Urinary bladder (tissue), 4 donors: ENCODE data around the gene RNU1-4. TPM values are rescaled to one million over a fixed set of nuclear protein-coding genes. Genes with fewer than 3 reads are reported as not detected.
"Not testable (repeated sequence)": the region's sequence is repeated elsewhere in the genome, so short reads cannot be mapped to it uniquely, and the experiment has no call there.

Experiments
- DNase-seq: peaks from one replicate; pipeline ENCODE4 v3.0.0-alpha.2; 2015; ENCODE audit errors: extremely low spot score
- H3K27ac ChIP-seq: one replicate; pipeline ENCODE4 v1.5.1; 2013; ENCODE audit warnings: low read depth, mild to moderate bottlenecking, moderate library complexity
- H3K36me3 ChIP-seq: one replicate; pipeline ENCODE4 v1.6.1; 2013; ENCODE audit warnings: mild to moderate bottlenecking, moderate library complexity; ENCODE audit not compliant: insufficient read depth
- H3K4me1 ChIP-seq: one replicate; pipeline ENCODE4 v1.6.1; 2013; ENCODE audit warnings: mild to moderate bottlenecking, moderate library complexity; ENCODE audit not compliant: insufficient read depth
- H3K4me3 ChIP-seq: one replicate; pipeline ENCODE4 v1.5.1; 2013; ENCODE audit warnings: low read depth, low read length
- WGBS: extraction: QIAGEN DNeasy Blood & Tissue Kit; methylation state at CpG from one replicate; pipeline ENCODE4 v1.1.7; 2013; 5-methylcytosine and 5-hydroxymethylcytosine counted together
- polyA plus RNA-seq: library from polyadenylated mRNA; stranded (reverse); fragments of 200-250 nt; gene quantifications from one replicate; pipeline ENCODE4 v1.2.3, GENCODE V29; 2013
- total RNA-seq: library from RNA; depleted of rRNA; stranded (reverse); fragments of >200 nt; gene quantifications from one replicate; pipeline ENCODE4 v1.2.3, GENCODE V29; 2014
- donor health status: healthy with polysubstance abuse.
- donor health status: healthy.

RNU1-4 gene
- total and polyA plus RNA-seq, 2 donors, result under 0.01 TPM; not detected in 1

GRCh38 chr1:16732254-16732896 lies 7.9 kb upstream of the RNU1-4 start:
- WGBS, result 42% methylated on average over 3 of the region's 5 CpGs
- not testable (repeated sequence) for H3K27ac ChIP-seq, H3K36me3 ChIP-seq, H3K4me1 ChIP-seq, H3K4me3 ChIP-seq, DNase-seq

GRCh38 chr1:16741230-16741629 lies 914 bp downstream of the RNU1-4 start:
- not testable (repeated sequence) for H3K4me1 ChIP-seq, DNase-seq, H3K4me3 ChIP-seq, H3K36me3 ChIP-seq, H3K27ac ChIP-seq
- no CpG with 5 or more reads among the region's 11 CpGs for WGBS

DNA sequence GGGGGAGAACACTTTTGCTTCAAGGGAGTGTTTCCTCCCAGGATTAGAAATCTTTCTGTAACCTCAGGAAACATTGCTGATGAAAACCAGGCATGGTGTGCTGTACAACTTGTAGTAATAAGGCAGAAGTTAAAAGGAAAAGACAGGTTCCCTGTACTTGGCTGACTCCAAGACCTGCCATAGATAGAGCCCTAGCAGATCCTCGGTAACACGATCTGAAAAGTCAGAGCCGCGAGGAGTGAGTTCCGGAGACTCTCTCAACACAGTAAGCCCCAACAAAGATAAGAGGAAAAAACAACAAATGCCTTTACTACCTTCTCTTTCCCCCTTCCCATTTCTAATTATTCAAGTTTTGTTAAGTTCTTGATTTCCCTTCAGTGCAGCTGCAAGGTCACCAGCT lies 7.3 kb downstream of the RNU1-4 start:
- not testable (repeated sequence) for DNase-seq, H3K4me3 ChIP-seq
- 48% methylated on average over 5 of the region's 5 CpGs for WGBS

DNA sequence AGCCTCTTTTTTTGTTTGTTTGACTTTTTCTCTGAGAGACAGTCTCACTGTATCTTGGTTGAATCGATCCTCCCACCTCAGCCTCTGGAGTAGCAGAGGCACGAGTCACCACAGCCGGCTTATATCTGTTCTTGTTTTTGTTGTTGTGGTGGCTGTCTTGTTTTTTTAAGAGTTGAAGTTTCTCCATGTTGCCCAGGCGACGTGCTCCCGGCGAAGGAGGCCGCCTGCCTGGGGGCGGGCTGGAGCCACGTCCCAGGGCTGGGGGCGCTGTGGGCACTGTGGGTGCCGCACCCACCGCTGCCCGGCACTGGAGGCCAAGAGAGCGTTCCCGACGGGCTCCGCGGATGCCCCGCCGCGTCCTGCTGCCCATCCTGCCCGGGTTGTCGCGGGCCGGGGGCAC lies 8.4 kb downstream of the RNU1-4 start:
- WGBS, result 84% methylated on average over 20 of the region's 26 CpGs
- H3K4me1 ChIP-seq, H3K27ac ChIP-seq, H3K36me3 ChIP-seq, DNase-seq, H3K4me3 ChIP-seq: not testable (repeated sequence)

More for the DNA sequence above, 7.3 kb downstream of the RNU1-4 start:
- H3K27ac ChIP-seq, H3K4me1 ChIP-seq, H3K36me3 ChIP-seq: not testable (repeated sequence)

- not testable (repeated sequence) for DNase-seq, H3K4me1 ChIP-seq, H3K27ac ChIP-seq, H3K4me3 ChIP-seq, H3K36me3 ChIP-seq
- 84% methylated on average over 3 of the region's 19 CpGs for WGBS
Measured at GRCh38 chr1:16749910-16750888, 9.9 kb downstream of the RNU1-4 start.

GRCh38 chr1:16752770-16753169 lies 12.5 kb downstream of the RNU1-4 start:
- H3K4me3 ChIP-seq, H3K27ac ChIP-seq, DNase-seq, H3K36me3 ChIP-seq, H3K4me1 ChIP-seq: not testable (repeated sequence)
- WGBS, result no CpG with 5 or more reads among the region's 3 CpGs

DNA sequence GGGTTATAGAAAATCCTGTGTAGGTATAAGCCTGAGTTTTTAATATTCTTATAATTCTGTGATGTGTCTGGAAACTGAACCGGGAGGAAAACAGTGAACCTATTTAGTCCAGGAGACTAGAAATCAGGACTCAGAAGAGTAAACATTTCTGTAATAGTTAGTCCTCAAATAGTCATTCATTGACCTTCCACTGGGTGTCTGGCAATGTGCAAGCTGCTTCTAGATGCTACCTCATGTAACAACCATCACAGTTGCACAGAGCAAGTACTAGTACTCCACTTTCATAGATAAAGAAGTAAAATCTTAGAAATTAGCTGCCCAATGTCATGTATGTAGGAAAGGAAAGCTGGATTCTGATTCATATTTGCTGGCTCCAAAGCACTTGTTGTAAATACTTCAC lies 15.1 kb downstream of the RNU1-4 start:
- H3K4me3 ChIP-seq, H3K36me3 ChIP-seq, H3K27ac ChIP-seq, DNase-seq, H3K4me1 ChIP-seq: not testable (repeated sequence)
- WGBS, result no CpG with 5 or more reads among the region's 1 CpG

DNA sequence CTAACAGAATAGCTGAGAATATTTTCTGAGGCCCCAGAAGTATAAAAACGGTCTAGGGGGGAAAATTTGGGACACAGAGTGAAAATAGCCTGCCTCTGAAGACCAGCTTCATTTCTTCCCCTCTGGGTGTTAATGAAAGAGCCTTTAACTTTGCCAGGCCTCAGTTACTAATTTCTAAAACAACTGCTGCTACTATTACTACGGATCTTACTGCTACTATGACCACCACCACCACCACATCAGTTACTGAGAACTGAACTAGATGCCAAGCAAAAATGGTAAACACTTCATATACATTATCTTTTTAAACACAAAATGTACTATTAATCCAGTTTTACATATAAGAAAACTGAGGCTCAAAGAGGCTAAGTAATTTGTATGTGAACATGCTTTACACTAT lies 15.6 kb downstream of the RNU1-4 start:
- 77% methylated on average over 2 of the region's 2 CpGs for WGBS
- not testable (repeated sequence) for H3K4me3 ChIP-seq

DNA sequence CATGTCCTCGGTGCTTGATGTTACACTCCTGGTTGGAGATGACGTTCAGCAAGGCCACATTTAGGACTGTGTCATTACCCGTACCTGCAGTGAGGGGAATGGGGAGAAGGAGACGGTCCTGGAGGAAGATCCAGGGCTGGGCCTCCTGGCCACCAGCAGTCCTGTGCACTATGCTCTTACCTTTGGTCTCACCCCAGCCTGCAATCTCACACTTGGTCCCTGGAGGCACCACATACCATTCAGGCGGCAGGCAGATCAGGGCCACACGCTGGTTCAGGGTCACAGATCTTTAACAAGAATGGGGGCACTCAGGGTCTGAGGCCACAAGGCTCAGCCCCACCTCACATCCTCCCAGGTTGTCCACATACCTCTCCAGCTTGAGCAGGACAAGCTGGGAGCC lies 17.3 kb downstream of the RNU1-4 start:
- H3K36me3 ChIP-seq, DNase-seq, H3K27ac ChIP-seq, H3K4me3 ChIP-seq, H3K4me1 ChIP-seq: not testable (repeated sequence)
- WGBS, result 100% methylated on average over 1 of the region's 6 CpGs

More for the DNA sequence above, 15.6 kb downstream of the RNU1-4 start:
- H3K27ac ChIP-seq, H3K4me1 ChIP-seq, DNase-seq, H3K36me3 ChIP-seq: not testable (repeated sequence)

GRCh38 chr1:16758060-16758459 lies 17.7 kb downstream of the RNU1-4 start:
- not testable (repeated sequence) for H3K4me1 ChIP-seq, DNase-seq, H3K36me3 ChIP-seq, H3K4me3 ChIP-seq, H3K27ac ChIP-seq
- WGBS, result 92% methylated on average over 4 of the region's 5 CpGs

DNA sequence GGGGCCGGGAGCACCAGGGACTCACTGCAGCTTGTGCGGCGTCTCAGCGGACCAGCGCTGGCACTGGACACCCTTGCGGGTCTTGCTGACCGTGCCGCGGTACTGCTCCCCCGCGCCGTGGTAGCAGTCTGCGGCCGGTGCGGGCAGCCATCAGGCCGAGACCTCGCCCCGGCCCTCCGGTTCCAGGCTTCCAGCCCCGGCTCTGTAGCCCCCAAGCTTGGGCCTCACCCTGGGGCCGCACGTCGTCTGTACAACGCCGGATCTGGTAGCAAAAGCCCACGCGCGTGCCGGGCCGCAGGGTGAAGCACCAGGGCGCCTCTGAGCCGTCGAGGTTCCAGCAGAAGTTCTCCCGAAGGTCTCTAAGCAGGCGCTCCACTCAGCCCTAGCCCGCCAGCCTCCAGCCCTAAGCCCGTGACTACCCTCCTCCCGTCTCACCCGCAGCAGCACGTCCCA lies 18.8 kb downstream of the RNU1-4 start:
- H3K4me3 ChIP-seq, H3K36me3 ChIP-seq, H3K4me1 ChIP-seq, DNase-seq, H3K27ac ChIP-seq: not testable (repeated sequence)
- WGBS, result 21% methylated on average over 40 of the region's 40 CpGs

DNA sequence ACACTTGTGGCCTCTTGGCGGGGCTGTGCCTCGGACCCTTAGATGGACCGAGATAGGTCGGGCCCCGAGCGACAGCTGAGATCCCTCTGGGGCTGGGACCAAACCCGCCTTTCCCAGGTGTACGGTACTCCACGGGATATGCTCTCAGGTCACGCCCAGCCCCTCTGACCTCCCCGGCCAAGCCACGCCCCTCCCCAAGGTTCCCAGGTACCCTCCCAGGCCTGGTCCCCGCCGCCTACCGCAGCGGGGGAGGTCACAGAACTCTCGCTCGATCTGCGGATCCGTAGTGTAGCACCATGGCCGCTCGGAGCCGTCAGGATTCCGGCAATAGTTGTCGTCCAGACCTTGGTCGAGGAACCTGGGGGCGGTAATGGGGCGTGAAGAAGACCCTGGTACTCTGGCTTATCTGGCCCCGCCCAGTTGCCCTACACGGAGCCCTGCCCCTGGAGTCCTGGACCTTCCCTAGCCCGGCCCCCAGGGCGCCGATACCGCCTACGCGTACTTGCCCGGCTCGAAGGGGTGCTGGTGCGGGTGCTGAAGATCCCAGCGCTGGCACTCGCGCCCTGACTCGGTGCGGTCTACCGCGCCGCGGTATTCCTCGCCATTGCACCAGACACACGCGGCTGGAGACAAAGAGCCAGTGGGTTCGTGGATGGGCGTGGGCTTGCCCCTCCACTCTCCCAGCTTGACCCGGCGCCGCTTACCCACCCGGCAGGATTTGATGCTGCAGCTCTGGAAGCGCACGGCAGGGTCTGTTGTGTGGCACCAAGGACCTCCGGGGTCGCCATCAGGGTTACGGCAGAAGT lies 19.5 kb downstream of the RNU1-4 start:
- not testable (repeated sequence) for H3K36me3 ChIP-seq, DNase-seq, H3K4me1 ChIP-seq, H3K4me3 ChIP-seq, H3K27ac ChIP-seq
- WGBS, result 53% methylated on average over 14 of the region's 62 CpGs

DNA sequence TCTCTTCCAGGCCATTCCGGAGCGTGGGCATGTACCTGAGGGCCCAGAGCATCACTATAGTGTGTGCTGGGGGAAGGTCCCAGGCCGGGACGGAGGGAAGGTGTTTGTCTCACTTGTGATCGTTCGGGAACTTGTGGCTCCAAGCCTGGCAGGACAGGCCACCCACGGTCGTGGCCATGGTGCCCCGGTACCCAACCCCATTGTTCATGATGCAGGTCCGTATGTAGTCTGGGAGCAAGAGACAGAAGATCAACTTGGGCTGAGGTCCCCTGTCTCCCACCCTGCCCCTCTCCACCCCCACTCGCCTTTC lies 20.1 kb downstream of the RNU1-4 start:
- DNase-seq, H3K4me3 ChIP-seq, H3K36me3 ChIP-seq, H3K4me1 ChIP-seq, H3K27ac ChIP-seq: not testable (repeated sequence)
- 89% methylated on average over 8 of the region's 11 CpGs for WGBS
